ENCODE measurements around the gene RAB11FIP5. TPM values are rescaled to one million over a fixed set of nuclear protein-coding genes. Genes with fewer than 3 reads are reported as not detected.

RAB11FIP5 gene
- total RNA-seq, 1 experiment from 2014 or later, result 26.6 TPM

DNA sequence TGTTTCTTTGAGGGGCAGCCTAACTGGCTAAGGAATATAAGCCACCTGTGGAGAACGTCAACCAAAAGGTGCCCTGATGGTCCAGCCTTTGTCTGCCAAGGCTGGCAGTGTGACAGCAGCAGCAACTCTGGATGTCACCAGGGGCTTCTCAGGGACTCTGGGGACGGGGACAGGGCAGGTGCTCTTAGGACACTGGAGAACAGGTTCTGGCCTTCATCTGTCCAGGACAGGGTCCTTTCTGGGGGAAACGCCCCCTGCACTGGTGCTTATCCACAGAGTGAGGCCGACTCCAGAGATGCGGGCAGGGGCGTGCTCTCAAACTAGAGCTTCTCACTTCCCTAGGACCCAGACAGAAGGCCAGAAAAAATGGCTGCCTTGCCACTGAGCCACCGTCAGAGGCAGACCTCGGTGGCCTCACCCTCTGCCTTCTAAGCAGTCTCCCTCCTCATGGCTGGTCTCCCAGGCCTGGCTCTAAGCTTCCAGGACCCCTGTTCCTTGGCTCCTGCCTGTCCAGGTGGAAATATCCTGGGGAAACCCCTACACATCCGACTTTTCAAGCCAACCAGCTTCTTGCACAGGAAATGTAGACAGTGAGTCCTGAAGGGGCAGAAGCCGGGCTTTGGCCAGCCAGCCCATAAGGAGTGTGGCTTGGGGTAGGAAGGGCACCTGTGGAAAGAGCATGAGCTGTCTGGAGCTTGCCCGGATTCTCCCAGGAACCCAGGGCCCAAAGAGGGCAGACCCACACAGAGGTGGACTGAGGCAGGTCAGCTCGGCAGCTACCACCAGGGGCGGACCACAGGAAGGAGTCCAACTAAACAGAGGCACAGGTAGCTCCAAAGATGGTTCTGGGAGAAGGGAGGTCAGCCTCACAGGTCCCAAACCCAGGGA lies 30.0 kb downstream of the RAB11FIP5 start:
- Histone ChIP-seq H3K79me2 (ENCODE audit: low read length) (peaks cover 18% of the 10 kb centered on the region; the same call in 1 of the 2 replicates), H3K9ac (ENCODE audit: low read length) (no peak overlapping the region), H3K27me3 (ENCODE audit: low read length) (no peaks in the 10 kb centered on the region), H3K9me2 (replicated peaks; ENCODE audit: low read length) (no peaks in the 10 kb centered on the region), H3K27ac (ENCODE audit: low read length) (no peak overlapping the region), H2AFZ (ENCODE audit: low read length) (no peak overlapping the region), H3K4me2 (ENCODE audit: low read length) (no peak overlapping the region), H3F3A (ENCODE audit: low read length, unreplicated experiment) (no peaks in the 10 kb centered on the region), H3K4me1 (ENCODE audit: insufficient read depth, low read length) (no peaks in the 10 kb centered on the region), H3K9me3 (ENCODE audit: low read length) (no peaks in the 10 kb centered on the region), H3K4me3 (ENCODE audit: low read length) (no peak overlapping the region), H4K20me1 (ENCODE audit: low read length) (0 out of 2 replicates have a peak, but pooled peaks cover under 1% of the 10 kb centered on the region), H3K36me3 (ENCODE audit: low read depth, low read length) (peaks cover 11% of the 10 kb centered on the region)
- TF ChIP-seq EZH2 (IDR thresholded peaks at IDR 0.05; ENCODE audit: low read length, unreplicated experiment) (no peak), EZH2phosphoT487 (IDR thresholded peaks at IDR 0.05; ENCODE audit: borderline replicate concordance, low read length) (no peak)
- TF ChIP-seq, protein P1, sequence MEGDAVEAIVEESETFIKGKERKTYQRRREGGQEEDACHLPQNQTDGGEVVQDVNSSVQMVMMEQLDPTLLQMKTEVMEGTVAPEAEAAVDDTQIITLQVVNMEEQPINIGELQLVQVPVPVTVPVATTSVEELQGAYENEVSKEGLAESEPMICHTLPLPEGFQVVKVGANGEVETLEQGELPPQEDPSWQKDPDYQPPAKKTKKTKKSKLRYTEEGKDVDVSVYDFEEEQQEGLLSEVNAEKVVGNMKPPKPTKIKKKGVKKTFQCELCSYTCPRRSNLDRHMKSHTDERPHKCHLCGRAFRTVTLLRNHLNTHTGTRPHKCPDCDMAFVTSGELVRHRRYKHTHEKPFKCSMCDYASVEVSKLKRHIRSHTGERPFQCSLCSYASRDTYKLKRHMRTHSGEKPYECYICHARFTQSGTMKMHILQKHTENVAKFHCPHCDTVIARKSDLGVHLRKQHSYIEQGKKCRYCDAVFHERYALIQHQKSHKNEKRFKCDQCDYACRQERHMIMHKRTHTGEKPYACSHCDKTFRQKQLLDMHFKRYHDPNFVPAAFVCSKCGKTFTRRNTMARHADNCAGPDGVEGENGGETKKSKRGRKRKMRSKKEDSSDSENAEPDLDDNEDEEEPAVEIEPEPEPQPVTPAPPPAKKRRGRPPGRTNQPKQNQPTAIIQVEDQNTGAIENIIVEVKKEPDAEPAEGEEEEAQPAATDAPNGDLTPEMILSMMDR (conservative IDR thresholded peaks at IDR 0.05; ENCODE audit: low read depth, low read length), result no peak
- DNase-seq (no peak), ATAC-seq (no peak)
- ChIA-PET POLR2A (ENCODE audit: unreplicated experiment) (no interaction called here), CTCF (no interaction called here)
- intact Hi-C loops (cut with micrococcal nuclease), result no loop called here
- no TSS peak for BruUV-seq (replicated peaks)

DNA sequence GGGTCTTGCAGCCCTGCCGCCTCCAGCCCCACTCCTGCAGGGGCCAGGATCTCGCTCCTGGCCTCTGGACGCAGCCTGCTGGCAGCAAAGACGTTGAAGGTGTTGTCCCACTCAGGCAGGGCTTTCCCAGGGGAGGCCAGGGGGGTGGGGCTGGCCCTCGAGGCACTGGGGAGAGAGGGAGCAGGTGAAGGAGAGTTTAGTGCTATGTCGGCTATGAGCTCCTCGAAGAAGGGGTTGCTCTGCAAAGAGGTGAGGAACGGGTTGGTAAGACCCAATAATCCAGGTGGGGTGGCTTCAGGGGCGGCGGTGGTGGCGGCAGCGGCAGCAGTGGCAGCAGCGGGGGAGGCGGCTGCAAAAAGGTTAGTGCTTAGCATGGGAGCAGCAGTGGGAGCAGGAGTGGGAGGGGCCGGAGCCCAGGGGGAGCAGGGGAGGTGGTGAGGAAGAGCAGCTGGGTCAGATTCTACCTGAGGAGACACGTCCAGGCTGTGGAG lies 31.5 kb downstream of the RAB11FIP5 start:
- Histone ChIP-seq H3K4me2 (ENCODE audit: low read length) (no peak overlapping the region), H3K36me3 (ENCODE audit: low read depth, low read length) (peaks cover 8% of the 10 kb centered on the region), H3K9ac (ENCODE audit: low read length) (no peak overlapping the region), H3K4me3 (ENCODE audit: low read length) (no peak overlapping the region), H3K27me3 (ENCODE audit: low read length) (no peaks in the 10 kb centered on the region), H3K9me3 (ENCODE audit: low read length) (no peaks in the 10 kb centered on the region), H2AFZ (ENCODE audit: low read length) (no peak overlapping the region), H4K20me1 (ENCODE audit: low read length) (0 out of 2 replicates have a peak, but pooled peaks cover 3% of the 10 kb centered on the region), H3F3A (ENCODE audit: low read length, unreplicated experiment) (no peaks in the 10 kb centered on the region), H3K79me2 (ENCODE audit: low read length) (peaks cover 18% of the 10 kb centered on the region; the same call in 1 of the 2 replicates), H3K27ac (ENCODE audit: low read length) (no peak overlapping the region), H3K9me2 (replicated peaks; ENCODE audit: low read length) (no peaks in the 10 kb centered on the region), H3K4me1 (ENCODE audit: insufficient read depth, low read length) (no peaks in the 10 kb centered on the region)
- ATAC-seq (no peak), DNase-seq (no peak)
- CTCF ChIA-PET, result no interaction called here
- intact Hi-C loops (cut with micrococcal nuclease), result no loop called here
- POLR2A ChIA-PET (ENCODE audit: unreplicated experiment), result no interaction called here
- BruUV-seq (replicated peaks), result no TSS peak
- TF ChIP-seq EZH2phosphoT487 (IDR thresholded peaks at IDR 0.05; ENCODE audit: borderline replicate concordance, low read length), result no peak
- TF ChIP-seq EZH2 (IDR thresholded peaks at IDR 0.05; ENCODE audit: low read length, unreplicated experiment), result no peak
- TF ChIP-seq, protein P1 (conservative IDR thresholded peaks at IDR 0.05; ENCODE audit: low read depth, low read length), result no peak

Measured in PC-3 (cell line).